Mammary epithelial cell (primary cell): ENCODE results near the gene AKT3.

Source experiments
- EZH2 ChIP-seq: IDR thresholded peaks from 2 replicates; pipeline ENCODE4 v1.6.1; 2012; ENCODE audit warnings: low read length, inconsistent platforms, borderline replicate concordance
- TF ChIP-seq, protein P1 (sequence below), 2 donors: IDR thresholded peaks in 1 of 2; conservative IDR thresholded peaks in 1 of 2; 2 replicates each; pipeline ENCODE4 v1.5.1; 2011 to 2012; ENCODE audit warnings: inconsistent platforms in 2 of 2, low read length in 2 of 2, mild to moderate bottlenecking in 2 of 2, control low read depth in 1 of 2, low read depth in 1 of 2; ENCODE audit not compliant: insufficient read depth in 1 of 2; ENCODE audit errors: extremely low read depth in 1 of 2

- TF ChIP-seq, protein P1, sequence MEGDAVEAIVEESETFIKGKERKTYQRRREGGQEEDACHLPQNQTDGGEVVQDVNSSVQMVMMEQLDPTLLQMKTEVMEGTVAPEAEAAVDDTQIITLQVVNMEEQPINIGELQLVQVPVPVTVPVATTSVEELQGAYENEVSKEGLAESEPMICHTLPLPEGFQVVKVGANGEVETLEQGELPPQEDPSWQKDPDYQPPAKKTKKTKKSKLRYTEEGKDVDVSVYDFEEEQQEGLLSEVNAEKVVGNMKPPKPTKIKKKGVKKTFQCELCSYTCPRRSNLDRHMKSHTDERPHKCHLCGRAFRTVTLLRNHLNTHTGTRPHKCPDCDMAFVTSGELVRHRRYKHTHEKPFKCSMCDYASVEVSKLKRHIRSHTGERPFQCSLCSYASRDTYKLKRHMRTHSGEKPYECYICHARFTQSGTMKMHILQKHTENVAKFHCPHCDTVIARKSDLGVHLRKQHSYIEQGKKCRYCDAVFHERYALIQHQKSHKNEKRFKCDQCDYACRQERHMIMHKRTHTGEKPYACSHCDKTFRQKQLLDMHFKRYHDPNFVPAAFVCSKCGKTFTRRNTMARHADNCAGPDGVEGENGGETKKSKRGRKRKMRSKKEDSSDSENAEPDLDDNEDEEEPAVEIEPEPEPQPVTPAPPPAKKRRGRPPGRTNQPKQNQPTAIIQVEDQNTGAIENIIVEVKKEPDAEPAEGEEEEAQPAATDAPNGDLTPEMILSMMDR (conservative IDR thresholded peaks at IDR 0.05 in 1 of 2, IDR thresholded peaks at IDR 0.05 in 1 of 2; ENCODE audit: extremely low read depth in 1 of 2, insufficient read depth in 1 of 2, low read depth in 1 of 2, low read length in 2 of 2) = no peak
- TF ChIP-seq EZH2 = no peak
Observed at GRCh38 chr1:243505986-243506689, 343.9 kb downstream of the AKT3 start.
